Stomach (tissue), 4 donors: ENCODE data around the gene MAP7D2.

Experiments
- POLR2A ChIP-seq, 4 donors: fragments of 450-650 bp; IDR thresholded peaks; one replicate each; pipeline ENCODE4 v1.6.1; 2016; ENCODE audit warnings: antibody characterized with exemption in 4 of 4, control low read depth in 2 of 4, mild to moderate bottlenecking in 1 of 4, moderate library complexity in 1 of 4
- POLR2AphosphoS5 ChIP-seq, 3 donors: sonication (generic); formaldehyde crosslinking; IDR thresholded peaks; one replicate each; pipeline ENCODE4 v1.6.1; 2016; ENCODE audit warnings: antibody characterized with exemption in 3 of 3
- TF ChIP-seq, protein P1 (sequence below), 7 experiments: fragments of 450-650 bp in 4 of 7; fragments of 200-600 bp in 3 of 7; sonication (generic) in 3 of 7; IDR thresholded peaks; one replicate each; pipeline ENCODE4 v1.5.1; 2016 to 2019; ENCODE audit warnings: antibody characterized with exemption in 7 of 7, control low read depth in 2 of 7, mild to moderate bottlenecking in 1 of 7

DNA sequence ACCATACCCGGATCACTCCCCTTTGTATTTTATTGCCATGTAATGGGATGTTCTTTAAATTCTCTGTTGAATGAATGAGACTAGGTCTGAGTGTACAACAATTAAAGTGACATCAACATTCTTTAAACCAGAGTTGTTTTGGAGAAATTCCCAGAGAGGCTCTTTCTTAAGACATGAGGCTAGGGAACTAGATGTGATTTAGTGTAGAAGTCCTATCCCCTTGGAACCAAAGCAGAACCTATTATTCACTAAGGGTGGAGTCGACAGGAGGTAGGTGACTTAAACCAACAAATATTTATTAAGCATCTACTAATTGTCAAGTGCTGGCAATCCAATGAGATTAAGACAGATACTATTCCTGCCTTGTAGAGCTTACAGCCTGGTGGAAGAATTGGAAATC, 23.3 kb upstream of the MAP7D2 start:
- TF ChIP-seq POLR2AphosphoS5 (IDR thresholded peaks at IDR 0.05) (no peak), POLR2A (IDR thresholded peaks at IDR 0.05) (no peak)
- TF ChIP-seq, protein P1, sequence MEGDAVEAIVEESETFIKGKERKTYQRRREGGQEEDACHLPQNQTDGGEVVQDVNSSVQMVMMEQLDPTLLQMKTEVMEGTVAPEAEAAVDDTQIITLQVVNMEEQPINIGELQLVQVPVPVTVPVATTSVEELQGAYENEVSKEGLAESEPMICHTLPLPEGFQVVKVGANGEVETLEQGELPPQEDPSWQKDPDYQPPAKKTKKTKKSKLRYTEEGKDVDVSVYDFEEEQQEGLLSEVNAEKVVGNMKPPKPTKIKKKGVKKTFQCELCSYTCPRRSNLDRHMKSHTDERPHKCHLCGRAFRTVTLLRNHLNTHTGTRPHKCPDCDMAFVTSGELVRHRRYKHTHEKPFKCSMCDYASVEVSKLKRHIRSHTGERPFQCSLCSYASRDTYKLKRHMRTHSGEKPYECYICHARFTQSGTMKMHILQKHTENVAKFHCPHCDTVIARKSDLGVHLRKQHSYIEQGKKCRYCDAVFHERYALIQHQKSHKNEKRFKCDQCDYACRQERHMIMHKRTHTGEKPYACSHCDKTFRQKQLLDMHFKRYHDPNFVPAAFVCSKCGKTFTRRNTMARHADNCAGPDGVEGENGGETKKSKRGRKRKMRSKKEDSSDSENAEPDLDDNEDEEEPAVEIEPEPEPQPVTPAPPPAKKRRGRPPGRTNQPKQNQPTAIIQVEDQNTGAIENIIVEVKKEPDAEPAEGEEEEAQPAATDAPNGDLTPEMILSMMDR (IDR thresholded peaks at IDR 0.05): no peak
